SH-SY5Y (cell line): ENCODE results near the gene FCN3.

Source experiments
- GATA2 ChIP-seq: IDR thresholded peaks from 2 replicates; pipeline ENCODE4 v1.6.1; 2011; ENCODE audit warnings: mild to moderate bottlenecking, low read depth, low read length
- GATA3 ChIP-seq: IDR thresholded peaks from 2 replicates; pipeline ENCODE4 v1.6.1; 2011; ENCODE audit warnings: low read depth, mild to moderate bottlenecking, low read length, moderate library complexity

- no peak for TF ChIP-seq GATA2
- TF ChIP-seq GATA3 = no peak
These were observed 37.9 kb upstream of the FCN3 start for GRCh38 chr1:27412502-27412901.
